Measurements from ENCODE around the gene CCDC80.

CCDC80 gene

GRCh38 chr3:112597945-112598344 is 43.0 kb downstream of the CCDC80 start:
- no peaks in the 10 kb centered on the region for H3K27me3 ChIP-seq
- no peak overlapping the region for H3K4me2 ChIP-seq
- H3K4me1 ChIP-seq, result peaks cover 0 to under 1% (median 0%) of the 10 kb centered on the region in 10 experiments; a peak in 1 of 20 replicates
- no peak overlapping the region for H3K4me3 ChIP-seq
- H3K36me3 ChIP-seq, result peaks cover 0 to 7% (median 5%) of the 10 kb centered on the region in 11 experiments; a peak in 7 of 22 replicates
- TF ChIP-seq Cebpa-rat (IDR thresholded peaks at IDR 0.05), result no peak
- H4K20me1 ChIP-seq, result no peaks in the 10 kb centered on the region
- H3K9me3 ChIP-seq (replicated peaks in 1 of 11), result peaks cover 3 to 7% (median 6%) of the 10 kb centered on the region in 11 experiments; a peak in 14 of 22 replicates
- no peak overlapping the region for H3K9ac ChIP-seq
- H3K27ac ChIP-seq, result no peak overlapping the region

GRCh38 chr3:112594856-112595255 is 46.1 kb downstream of the CCDC80 start:
- no peak overlapping the region for H3K27ac ChIP-seq
- no peak overlapping the region for H3K9ac ChIP-seq
- no peak overlapping the region for H3K4me2 ChIP-seq
- H3K9me3 ChIP-seq (replicated peaks in 1 of 11), result peaks cover 5 to 13% (median 9%) of the 10 kb centered on the region in 11 experiments; a peak in 14 of 22 replicates
- peaks cover 0 to 8% (median 0%) of the 10 kb centered on the region in 10 experiments; a peak in 4 of 20 replicates for H3K4me1 ChIP-seq
- H4K20me1 ChIP-seq, result no peaks in the 10 kb centered on the region
- no peaks in the 10 kb centered on the region for H3K27me3 ChIP-seq
- TF ChIP-seq Cebpa-rat (IDR thresholded peaks at IDR 0.05), result no peak
- no peak overlapping the region for H3K4me3 ChIP-seq
- H3K36me3 ChIP-seq, result peaks cover 0 to 12% (median 7%) of the 10 kb centered on the region in 11 experiments; a peak in 7 of 22 replicates

GRCh38 chr3:112593258-112593657 is 47.7 kb downstream of the CCDC80 start:
- no peak for TF ChIP-seq Cebpa-rat (IDR thresholded peaks at IDR 0.05)
- Histone ChIP-seq H3K36me3 (peaks cover 0 to 15% (median 7%) of the 10 kb centered on the region in 11 experiments; a peak in 7 of 22 replicates), H3K27me3 (no peaks in the 10 kb centered on the region), H3K4me3 (no peak overlapping the region), H3K4me1 (peaks cover 0 to 8% (median 0%) of the 10 kb centered on the region in 10 experiments; a peak in 4 of 20 replicates), H4K20me1 (no peaks in the 10 kb centered on the region), H3K4me2 (no peak overlapping the region), H3K9me3 (replicated peaks in 1 of 11) (peaks cover 5 to 13% (median 9%) of the 10 kb centered on the region in 11 experiments; a peak in 14 of 22 replicates), H3K27ac (no peak overlapping the region), H3K9ac (no peak overlapping the region)

- no peaks in the 10 kb centered on the region for H4K20me1 ChIP-seq
- peaks cover 21 to 44% (median 28%) of the 10 kb centered on the region in 11 experiments for H3K36me3 ChIP-seq
- TF ChIP-seq Cebpa-rat (IDR thresholded peaks at IDR 0.05), result no peak
- H3K4me3 ChIP-seq, result no peak overlapping the region
- H3K9ac ChIP-seq, result no peak overlapping the region
- H3K9me3 ChIP-seq (replicated peaks in 1 of 11), result peaks cover 0 to under 1% (median 0%) of the 10 kb centered on the region in 11 experiments; a peak in 2 of 22 replicates
- peaks cover 10 to 19% (median 14%) of the 10 kb centered on the region in 10 experiments for H3K4me1 ChIP-seq
- H3K27me3 ChIP-seq, result no peaks in the 10 kb centered on the region
- no peak overlapping the region for H3K27ac ChIP-seq
- H3K4me2 ChIP-seq, result no peak overlapping the region
Observed at GRCh38 chr3:112587336-112587735, 53.6 kb downstream of the CCDC80 start.

- Histone ChIP-seq H3K4me2 (peak overlapping the region in 10 of 11 experiments; percentile 7 to 61 (median 44); a peak in 18 of 22 replicates), H4K20me1 (no peaks in the 10 kb centered on the region), H3K36me3 (peaks cover 27 to 55% (median 37%) of the 10 kb centered on the region in 11 experiments), H3K9ac (no peak overlapping the region), H3K9me3 (replicated peaks in 1 of 11) (no peaks in the 10 kb centered on the region), H3K27ac (no peak overlapping the region), H3K27me3 (no peaks in the 10 kb centered on the region), H3K4me1 (peaks cover 10 to 19% (median 13%) of the 10 kb centered on the region in 10 experiments), H3K4me3 (no peak overlapping the region)
- no peak for TF ChIP-seq Cebpa-rat (IDR thresholded peaks at IDR 0.05)
Observed at GRCh38 chr3:112585782-112586181, 55.2 kb downstream of the CCDC80 start.

- Histone ChIP-seq H3K27ac (no peak overlapping the region), H3K27me3 (no peaks in the 10 kb centered on the region), H3K4me2 (no peak overlapping the region), H3K4me3 (no peak overlapping the region), H3K4me1 (peaks cover 11 to 29% (median 24%) of the 10 kb centered on the region in 10 experiments), H3K9me3 (replicated peaks in 1 of 11) (no peaks in the 10 kb centered on the region), H3K9ac (no peak overlapping the region), H3K36me3 (peaks cover 29 to 55% (median 40%) of the 10 kb centered on the region in 11 experiments), H4K20me1 (no peaks in the 10 kb centered on the region)
- TF ChIP-seq Cebpa-rat (IDR thresholded peaks at IDR 0.05), result no peak
Observed at GRCh38 chr3:112583105-112583504, 57.8 kb downstream of the CCDC80 start.

- H3K4me3 ChIP-seq, result no peak overlapping the region
- H3K4me1 ChIP-seq, result peaks cover 11 to 27% (median 24%) of the 10 kb centered on the region in 10 experiments
- no peak overlapping the region for H3K9ac ChIP-seq
- no peaks in the 10 kb centered on the region for H4K20me1 ChIP-seq
- H3K27me3 ChIP-seq, result no peaks in the 10 kb centered on the region
- no peak overlapping the region for H3K27ac ChIP-seq
- no peaks in the 10 kb centered on the region for H3K9me3 ChIP-seq (replicated peaks in 1 of 11)
- H3K36me3 ChIP-seq, result peaks cover 29 to 63% (median 40%) of the 10 kb centered on the region in 11 experiments
- TF ChIP-seq Cebpa-rat (IDR thresholded peaks at IDR 0.05), result no peak
- H3K4me2 ChIP-seq, result no peak overlapping the region
Observed at GRCh38 chr3:112582244-112582874, 58.6 kb downstream of the CCDC80 start.

- H3K4me2 ChIP-seq, result peak overlapping the region in 4 of 11 experiments; percentile 10 to 40 (median 18); a peak in 5 of 22 replicates
- H3K9me3 ChIP-seq (replicated peaks in 1 of 11), result no peaks in the 10 kb centered on the region
- no peak overlapping the region for H3K9ac ChIP-seq
- H4K20me1 ChIP-seq, result no peaks in the 10 kb centered on the region
- H3K27me3 ChIP-seq, result no peaks in the 10 kb centered on the region
- peaks cover 0 to 14% (median 10%) of the 10 kb centered on the region in 10 experiments; a peak in 13 of 20 replicates for H3K4me1 ChIP-seq
- peaks cover 26 to 58% (median 38%) of the 10 kb centered on the region in 11 experiments for H3K36me3 ChIP-seq
- H3K4me3 ChIP-seq, result no peak overlapping the region
- H3K27ac ChIP-seq, result no peak overlapping the region; a peak in 1 of 22 replicates
- no peak for TF ChIP-seq Cebpa-rat (IDR thresholded peaks at IDR 0.05)
Observed at GRCh38 chr3:112579697-112580096, 61.2 kb downstream of the CCDC80 start.

GRCh38 chr3:112579232-112579631 is 61.7 kb downstream of the CCDC80 start:
- Histone ChIP-seq H4K20me1 (no peaks in the 10 kb centered on the region), H3K27ac (no peak overlapping the region; a peak in 1 of 22 replicates)

More at GRCh38 chr3:112579232-112579631, 61.7 kb downstream of the CCDC80 start:
- Histone ChIP-seq H3K36me3 (peaks cover 21 to 53% (median 36%) of the 10 kb centered on the region in 11 experiments), H3K4me3 (no peak overlapping the region), H3K4me2 (peak overlapping the region in 5 of 11 experiments; percentile 10 to 40 (median 14); a peak in 6 of 22 replicates), H3K9ac (no peak overlapping the region), H3K9me3 (replicated peaks in 1 of 11) (no peaks in the 10 kb centered on the region), H3K27me3 (no peaks in the 10 kb centered on the region), H3K4me1 (peaks cover 0 to 14% (median 10%) of the 10 kb centered on the region in 10 experiments; a peak in 13 of 20 replicates)
- TF ChIP-seq Cebpa-rat (IDR thresholded peaks at IDR 0.05), result no peak

All from BLaER1 treated with 17β-estradiol and CSF1 and Interleukin-3, amounts not matched to agents 10 nM and 100 nM (cell line).